WTC11 (cell line): ENCODE measurements around the gene ATG9B. TPM values are rescaled to one million over a fixed set of nuclear protein-coding genes. Genes with fewer than 3 reads are reported as not detected.

Experiments
- ATAC-seq: fragments of 200-7000 bp; cut with Tn5 transposase; 2 replicates; pipeline ENCODE4 v1.10.0; 2021; ENCODE audit warnings: mild to moderate bottlenecking, moderate library complexity
- CTCF ChIA-PET: fragments of 300-600 bp; sonication (Branson Sonifier 250); formaldehyde crosslinking; loops from one replicate; lab custom pipeline; 2021; ENCODE audit warnings: antibody characterized with exemption; lab: Charles Lee
- POLR2A ChIA-PET: fragments of 350-600 bp; sonication (Branson Sonifier 250); formaldehyde crosslinking; loops from one replicate; lab custom pipeline; 2021; ENCODE audit warnings: antibody characterized with exemption; lab: Charles Lee
- DNase-seq: peaks from one replicate; pipeline ENCODE4 v3.0.0; 2021; ENCODE audit warnings: low spot score
- H3K27ac Mint-ChIP-seq: 2 replicates; pipeline ENCODE4 v1.8.0; 2021; ENCODE audit warnings: mixed read lengths
- H3K27me3 Mint-ChIP-seq: 2 replicates; pipeline ENCODE4 v1.8.0; 2021; ENCODE audit warnings: low read depth, mild to moderate bottlenecking, moderate library complexity, mixed read lengths
- H3K36me3 Mint-ChIP-seq: 2 replicates; pipeline ENCODE4 v1.8.0; 2021; ENCODE audit warnings: mixed read lengths
- H3K4me1 Mint-ChIP-seq: 2 replicates; pipeline ENCODE4 v1.8.0; 2022; ENCODE audit warnings: mixed read lengths
- H3K4me3 Mint-ChIP-seq: 2 replicates; pipeline ENCODE4 v1.8.0; 2021; ENCODE audit warnings: mild to moderate bottlenecking, moderate library complexity, mixed read lengths
- H3K9me3 Mint-ChIP-seq: 2 replicates; pipeline ENCODE4 v1.8.0; 2021; ENCODE audit warnings: mixed read lengths
- ATF1 ChIP-seq: sonication (generic); formaldehyde crosslinking; IDR thresholded peaks from 2 replicates; pipeline ENCODE4 v1.8.1; 2023; ENCODE audit warnings: mild to moderate bottlenecking, moderate library complexity, missing genetic modification reagents
- ETV6 ChIP-seq: sonication (generic); formaldehyde crosslinking; IDR thresholded peaks from 2 replicates; pipeline ENCODE4 v1.8.1; 2022; ENCODE audit warnings: mild to moderate bottlenecking, missing genetic modification reagents
- FOXK1 ChIP-seq: sonication (generic); formaldehyde crosslinking; IDR thresholded peaks from 2 replicates; pipeline ENCODE4 v1.8.0; 2022; ENCODE audit warnings: mild to moderate bottlenecking, moderate library complexity, missing genetic modification reagents
- FOXP1 ChIP-seq: sonication (generic); formaldehyde crosslinking; IDR thresholded peaks from 2 replicates; pipeline ENCODE4 v1.8.0; 2022; ENCODE audit warnings: missing genetic modification reagents, mild to moderate bottlenecking, moderate library complexity, borderline replicate concordance
- GABPB1 ChIP-seq: sonication (generic); formaldehyde crosslinking; IDR thresholded peaks from 2 replicates; pipeline ENCODE4 v1.8.1; 2023; ENCODE audit warnings: mild to moderate bottlenecking, missing genetic modification reagents
- GTF2I ChIP-seq: fragments of 250-450 bp; sonication (Bioruptor Pico); conservative IDR thresholded peaks from 2 replicates; pipeline ENCODE4 v1.4.0; 2021; ENCODE audit warnings: mild to moderate bottlenecking
- HMGA2 ChIP-seq: fragments of 250-450 bp; sonication (Bioruptor Pico); IDR thresholded peaks from 2 replicates; pipeline ENCODE4 v1.4.0; 2021; ENCODE audit warnings: mild to moderate bottlenecking, moderate library complexity
- JAZF1 ChIP-seq: fragments of 250-450 bp; sonication (Bioruptor Pico); IDR thresholded peaks from 2 replicates; pipeline ENCODE4 v1.9.0; 2021; ENCODE audit warnings: moderate library complexity, mild to moderate bottlenecking, inconsistent platforms
- MYBL2 ChIP-seq: sonication (generic); formaldehyde crosslinking; IDR thresholded peaks from 2 replicates; pipeline ENCODE4 v1.8.1; 2023; ENCODE audit warnings: mild to moderate bottlenecking, moderate library complexity, missing genetic modification reagents
- NFYB ChIP-seq: sonication (generic); formaldehyde crosslinking; conservative IDR thresholded peaks from 2 replicates; pipeline ENCODE4 v1.8.0; 2022; ENCODE audit warnings: low read depth, missing genetic modification reagents
- SOX15 ChIP-seq: fragments of 250-450 bp; sonication (Bioruptor Pico); IDR thresholded peaks from 2 replicates; pipeline ENCODE4 v1.9.0; 2021; ENCODE audit warnings: mild to moderate bottlenecking
- SP1 ChIP-seq: sonication (generic); formaldehyde crosslinking; conservative IDR thresholded peaks from 2 replicates; pipeline ENCODE4 v1.8.1; 2022; ENCODE audit warnings: missing genetic modification reagents
- ZNF121 ChIP-seq: sonication (generic); formaldehyde crosslinking; IDR thresholded peaks from 2 replicates; pipeline ENCODE4 v1.8.0; 2023; ENCODE audit warnings: missing genetic modification reagents
- ZNF232 ChIP-seq: sonication (generic); formaldehyde crosslinking; IDR thresholded peaks from 2 replicates; pipeline ENCODE4 v1.8.0; 2022; ENCODE audit warnings: mild to moderate bottlenecking, missing genetic modification reagents
- ZNF263 ChIP-seq: sonication (generic); formaldehyde crosslinking; IDR thresholded peaks from 2 replicates; pipeline ENCODE4 v1.8.1; 2022; ENCODE audit warnings: low read depth, mild to moderate bottlenecking, moderate library complexity, missing genetic modification reagents
- total RNA-seq: library from RNA; stranded (reverse); gene quantifications from 3 replicates; pipeline ENCODE4 v1.2.3, GENCODE V29; 2021
- TF ChIP-seq, protein P1 (sequence below): sonication (generic); formaldehyde crosslinking; IDR thresholded peaks from 2 replicates; pipeline ENCODE4 v1.8.1; 2023; ENCODE audit warnings: mild to moderate bottlenecking, missing genetic modification reagents
- TF ChIP-seq, protein P2 (sequence below): sonication (generic); formaldehyde crosslinking; IDR thresholded peaks from 2 replicates; pipeline ENCODE4 v1.8.1; 2022; ENCODE audit warnings: mild to moderate bottlenecking, moderate library complexity, missing genetic modification reagents
- TF ChIP-seq, protein P3 (sequence below): sonication (generic); formaldehyde crosslinking; IDR thresholded peaks from 2 replicates; pipeline ENCODE4 v1.8.1; 2023; ENCODE audit warnings: mild to moderate bottlenecking, missing genetic modification reagents, moderate library complexity
- TF ChIP-seq, protein P4 (sequence below): sonication (generic); formaldehyde crosslinking; conservative IDR thresholded peaks from 2 replicates; pipeline ENCODE4 v1.8.1; 2022; ENCODE audit warnings: mild to moderate bottlenecking, missing genetic modification reagents
- TF ChIP-seq, protein P5 (sequence below): sonication (generic); formaldehyde crosslinking; conservative IDR thresholded peaks from 2 replicates; pipeline ENCODE4 v1.8.1; 2023; ENCODE audit warnings: mild to moderate bottlenecking, low read depth, missing genetic modification reagents, moderate library complexity

ATG9B gene
- total RNA-seq, 1 experiment from 2014 or later: 2.4 TPM

DNA sequence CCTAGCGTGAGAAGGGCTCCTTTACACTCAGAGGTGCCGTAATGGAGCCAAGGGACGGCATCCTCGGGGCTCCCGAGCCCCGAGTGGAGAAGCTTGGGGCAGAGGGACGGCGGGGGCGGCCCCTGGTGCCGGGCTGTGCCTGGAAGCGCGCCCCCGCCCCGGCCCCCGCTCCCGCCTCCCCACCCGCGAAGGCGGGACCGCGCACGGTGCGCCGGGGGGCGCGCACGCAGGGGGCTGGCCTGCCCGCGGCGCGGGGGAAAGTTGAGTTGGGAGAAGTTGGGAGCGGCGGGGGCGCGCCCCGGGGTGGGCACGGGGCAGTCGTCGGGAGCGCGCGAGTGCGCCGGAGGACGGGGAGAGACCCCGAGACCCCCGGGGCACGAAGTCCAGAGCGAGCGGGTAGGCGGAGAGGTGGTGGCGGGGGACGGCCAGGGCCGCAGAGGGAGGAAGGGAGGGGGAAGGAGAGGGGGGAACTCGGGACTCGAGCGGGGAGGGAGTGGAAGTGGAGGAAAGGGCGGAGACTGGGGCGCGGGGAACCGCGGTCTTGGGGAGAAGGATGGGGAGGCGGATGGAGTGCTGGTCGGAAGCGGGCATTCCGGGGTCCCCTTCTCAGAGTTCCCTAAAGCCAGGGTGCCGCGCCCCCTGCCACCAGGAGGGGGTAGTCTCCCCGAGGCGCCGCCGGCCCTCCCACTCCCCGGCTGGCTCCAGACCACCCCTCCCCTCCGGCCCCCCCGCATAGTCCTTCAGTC, 35.2 kb upstream of the ATG9B start, which contains the start of gene SLC4A2:
Gene SLC4A2, plus strand, starts transcription at position 223 of the 746 bp plus-strand sequence. CDS start 2,399 bp downstream, outside the sequence.
- ChIA-PET CTCF (interaction anchor here (1.0 to 3.5 kb wide), 8 partner anchors 8 to 97 kb away, joined by 3 to 12 read pairs (median 6); partner anchors contain the start of gene FASTK), POLR2A (interaction anchor here (1.1 kb wide), 1 partner anchor 21 kb away, joined by 3 read pairs; the partner anchor contains the start of gene FASTK)
- TF ChIP-seq, protein P1, sequence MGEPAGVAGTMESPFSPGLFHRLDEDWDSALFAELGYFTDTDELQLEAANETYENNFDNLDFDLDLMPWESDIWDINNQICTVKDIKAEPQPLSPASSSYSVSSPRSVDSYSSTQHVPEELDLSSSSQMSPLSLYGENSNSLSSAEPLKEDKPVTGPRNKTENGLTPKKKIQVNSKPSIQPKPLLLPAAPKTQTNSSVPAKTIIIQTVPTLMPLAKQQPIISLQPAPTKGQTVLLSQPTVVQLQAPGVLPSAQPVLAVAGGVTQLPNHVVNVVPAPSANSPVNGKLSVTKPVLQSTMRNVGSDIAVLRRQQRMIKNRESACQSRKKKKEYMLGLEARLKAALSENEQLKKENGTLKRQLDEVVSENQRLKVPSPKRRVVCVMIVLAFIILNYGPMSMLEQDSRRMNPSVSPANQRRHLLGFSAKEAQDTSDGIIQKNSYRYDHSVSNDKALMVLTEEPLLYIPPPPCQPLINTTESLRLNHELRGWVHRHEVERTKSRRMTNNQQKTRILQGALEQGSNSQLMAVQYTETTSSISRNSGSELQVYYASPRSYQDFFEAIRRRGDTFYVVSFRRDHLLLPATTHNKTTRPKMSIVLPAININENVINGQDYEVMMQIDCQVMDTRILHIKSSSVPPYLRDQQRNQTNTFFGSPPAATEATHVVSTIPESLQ (CRISPR knock-in tag): no peak
- TF ChIP-seq FOXP1: 0 out of 2 replicates have a peak, but pooled peaks have one; percentile 16

DNA sequence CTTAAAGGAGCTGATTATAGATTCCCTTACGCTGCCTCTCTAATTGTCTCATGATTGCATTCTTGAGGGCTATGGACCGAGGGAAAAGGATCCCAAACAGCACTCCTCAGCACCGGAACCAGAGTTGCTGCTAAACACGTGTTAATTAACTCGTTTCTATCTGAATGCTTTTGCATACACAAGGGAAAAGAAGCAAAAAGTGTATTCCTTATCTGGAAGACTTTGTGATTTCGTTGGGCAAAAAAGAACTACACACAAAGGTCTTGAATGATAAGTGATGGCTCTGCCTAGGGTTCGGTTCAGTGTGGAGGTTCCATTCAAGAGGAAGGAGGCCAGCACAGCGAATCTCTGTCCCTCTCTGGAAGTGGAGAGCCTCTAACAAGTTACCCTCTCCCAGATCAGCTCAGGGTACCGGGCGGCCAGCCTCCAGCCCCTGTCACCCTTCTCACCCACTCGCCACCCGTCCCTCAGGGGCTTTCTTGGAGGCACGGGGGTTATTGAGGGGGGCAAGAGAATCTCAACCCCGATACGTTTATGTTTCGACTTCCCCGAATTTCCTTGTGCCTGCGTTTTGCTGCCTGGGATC, 34.6 kb upstream of the ATG9B start:
- H3K27me3 Mint-ChIP-seq: peaks cover 7% of the 10 kb centered on the region
- DNase-seq: no peak

More for the DNA sequence above, 35.2 kb upstream of the ATG9B start, which contains the start of gene SLC4A2:
- Mint-ChIP-seq H3K27ac (peak within 1 kb of the TSS; percentile 93), H3K4me3 (peak within 1 kb of the TSS; percentile 98), H3K27me3 (peaks cover 7% of the 10 kb centered on the region), H3K4me1 (peaks cover 43% of the 10 kb centered on the region), H3K9me3 (no peaks in the 10 kb centered on the region), H3K36me3 (no peaks in the 10 kb centered on the region; the same call in 1 of the 2 replicates)
- ATAC-seq (no peak), DNase-seq (peak; percentile 76)

DNA sequence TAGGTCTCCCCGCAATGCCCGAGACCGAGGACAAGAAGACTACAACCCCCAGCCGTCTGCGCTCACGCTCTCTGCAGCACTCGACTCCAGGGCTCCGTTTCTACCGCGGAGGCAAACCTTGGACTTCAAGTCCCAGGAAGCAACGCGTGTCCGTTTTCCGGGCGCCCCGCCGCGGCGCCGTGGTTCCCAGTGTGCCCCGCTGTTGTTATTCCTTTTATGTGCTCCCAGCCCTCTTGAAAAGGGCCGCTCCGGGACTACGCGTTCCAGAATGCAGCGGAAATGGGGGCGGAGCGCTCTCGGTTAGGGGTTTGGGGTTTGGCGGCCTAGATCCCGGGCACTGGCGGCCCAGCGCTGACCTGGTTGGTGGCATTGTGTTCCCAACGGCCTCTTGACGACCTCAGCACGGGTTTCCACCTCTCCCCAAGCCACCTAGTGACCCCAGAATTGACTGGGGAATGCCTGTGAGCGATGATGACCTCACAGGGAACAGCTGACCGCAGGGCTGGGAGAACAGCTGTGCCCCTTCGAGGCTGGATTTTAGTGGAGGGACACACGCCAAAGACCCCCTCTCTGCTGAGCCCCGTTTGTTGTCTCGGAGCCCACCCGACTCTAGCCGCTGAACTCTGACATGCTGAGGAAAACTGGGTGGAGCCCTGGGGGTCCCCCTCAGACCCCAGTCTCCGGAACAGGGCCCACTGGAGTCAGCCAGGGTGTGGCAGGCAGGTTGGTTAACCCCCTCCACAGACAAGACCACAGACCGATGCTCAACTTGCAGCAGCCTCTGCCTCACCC, 33.9 kb upstream of the ATG9B start:
- peak overlapping the region; percentile 98 for H3K4me3 Mint-ChIP-seq
- H3K27ac Mint-ChIP-seq: peak overlapping the region; percentile 93
- ChIA-PET CTCF (interaction anchor here (0.6 to 3.5 kb wide), 13 partner anchors 10 to 96 kb away, joined by 3 to 22 read pairs (median 6); partner anchors contain the start of gene ABCB8), POLR2A (interaction anchor here (1.1 kb wide), 1 partner anchor 22 kb away, joined by 3 read pairs; the partner anchor contains the start of gene FASTK)
- peaks cover 38% of the 10 kb centered on the region for H3K4me1 Mint-ChIP-seq
- H3K9me3 Mint-ChIP-seq: no peaks in the 10 kb centered on the region
- H3K27me3 Mint-ChIP-seq: peaks cover 7% of the 10 kb centered on the region
- DNase-seq: peak; percentile 98
- peak; percentile 79 for ATAC-seq
- H3K36me3 Mint-ChIP-seq: no peaks in the 10 kb centered on the region; the same call in 1 of the 2 replicates
- TF ChIP-seq GABPB1 (CRISPR knock-in tag) (peak; percentile 72), FOXK1 (CRISPR knock-in tag) (peak; percentile 92), GTF2I (CRISPR knock-in tag) (no peak), ZNF263 (CRISPR knock-in tag) (no peak), ETV6 (CRISPR knock-in tag) (peak; percentile 70; the same call in 1 of the 2 replicates), MYBL2 (CRISPR knock-in tag) (no peak), SP1 (CRISPR knock-in tag) (peak; percentile 93), JAZF1 (no peak)
- TF ChIP-seq, protein P2, sequence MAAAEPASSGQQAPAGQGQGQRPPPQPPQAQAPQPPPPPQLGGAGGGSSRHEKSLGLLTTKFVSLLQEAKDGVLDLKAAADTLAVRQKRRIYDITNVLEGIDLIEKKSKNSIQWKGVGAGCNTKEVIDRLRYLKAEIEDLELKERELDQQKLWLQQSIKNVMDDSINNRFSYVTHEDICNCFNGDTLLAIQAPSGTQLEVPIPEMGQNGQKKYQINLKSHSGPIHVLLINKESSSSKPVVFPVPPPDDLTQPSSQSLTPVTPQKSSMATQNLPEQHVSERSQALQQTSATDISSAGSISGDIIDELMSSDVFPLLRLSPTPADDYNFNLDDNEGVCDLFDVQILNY (CRISPR knock-in tag): peak; percentile 50; the same call in 1 of the 2 replicates
- TF ChIP-seq, protein P3, sequence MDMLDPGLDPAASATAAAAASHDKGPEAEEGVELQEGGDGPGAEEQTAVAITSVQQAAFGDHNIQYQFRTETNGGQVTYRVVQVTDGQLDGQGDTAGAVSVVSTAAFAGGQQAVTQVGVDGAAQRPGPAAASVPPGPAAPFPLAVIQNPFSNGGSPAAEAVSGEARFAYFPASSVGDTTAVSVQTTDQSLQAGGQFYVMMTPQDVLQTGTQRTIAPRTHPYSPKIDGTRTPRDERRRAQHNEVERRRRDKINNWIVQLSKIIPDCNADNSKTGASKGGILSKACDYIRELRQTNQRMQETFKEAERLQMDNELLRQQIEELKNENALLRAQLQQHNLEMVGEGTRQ (CRISPR knock-in tag): no peak; the same call in 1 of the 2 replicates

More for the DNA sequence above, 34.6 kb upstream of the ATG9B start:
- H3K4me1 Mint-ChIP-seq: peaks cover 43% of the 10 kb centered on the region
- no peak for ATAC-seq
- TF ChIP-seq ATF1 (CRISPR knock-in tag): no peak
- no peak for TF ChIP-seq SOX15 (CRISPR knock-in tag)
- TF ChIP-seq, protein P4, sequence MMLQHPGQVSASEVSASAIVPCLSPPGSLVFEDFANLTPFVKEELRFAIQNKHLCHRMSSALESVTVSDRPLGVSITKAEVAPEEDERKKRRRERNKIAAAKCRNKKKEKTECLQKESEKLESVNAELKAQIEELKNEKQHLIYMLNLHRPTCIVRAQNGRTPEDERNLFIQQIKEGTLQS (CRISPR knock-in tag): no peak
- TF ChIP-seq ZNF121 (CRISPR knock-in tag): no peak
- no peak for TF ChIP-seq ETV6 (CRISPR knock-in tag)
- no peak for TF ChIP-seq MYBL2 (CRISPR knock-in tag)
- no peak for TF ChIP-seq NFYB (CRISPR knock-in tag)
- TF ChIP-seq, protein P2 (CRISPR knock-in tag): no peak
- no peak for TF ChIP-seq ZNF232 (CRISPR knock-in tag)
- TF ChIP-seq ZNF263 (CRISPR knock-in tag): no peak
- TF ChIP-seq, protein P5, sequence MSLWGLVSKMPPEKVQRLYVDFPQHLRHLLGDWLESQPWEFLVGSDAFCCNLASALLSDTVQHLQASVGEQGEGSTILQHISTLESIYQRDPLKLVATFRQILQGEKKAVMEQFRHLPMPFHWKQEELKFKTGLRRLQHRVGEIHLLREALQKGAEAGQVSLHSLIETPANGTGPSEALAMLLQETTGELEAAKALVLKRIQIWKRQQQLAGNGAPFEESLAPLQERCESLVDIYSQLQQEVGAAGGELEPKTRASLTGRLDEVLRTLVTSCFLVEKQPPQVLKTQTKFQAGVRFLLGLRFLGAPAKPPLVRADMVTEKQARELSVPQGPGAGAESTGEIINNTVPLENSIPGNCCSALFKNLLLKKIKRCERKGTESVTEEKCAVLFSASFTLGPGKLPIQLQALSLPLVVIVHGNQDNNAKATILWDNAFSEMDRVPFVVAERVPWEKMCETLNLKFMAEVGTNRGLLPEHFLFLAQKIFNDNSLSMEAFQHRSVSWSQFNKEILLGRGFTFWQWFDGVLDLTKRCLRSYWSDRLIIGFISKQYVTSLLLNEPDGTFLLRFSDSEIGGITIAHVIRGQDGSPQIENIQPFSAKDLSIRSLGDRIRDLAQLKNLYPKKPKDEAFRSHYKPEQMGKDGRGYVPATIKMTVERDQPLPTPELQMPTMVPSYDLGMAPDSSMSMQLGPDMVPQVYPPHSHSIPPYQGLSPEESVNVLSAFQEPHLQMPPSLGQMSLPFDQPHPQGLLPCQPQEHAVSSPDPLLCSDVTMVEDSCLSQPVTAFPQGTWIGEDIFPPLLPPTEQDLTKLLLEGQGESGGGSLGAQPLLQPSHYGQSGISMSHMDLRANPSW: no peak
- no peak for TF ChIP-seq HMGA2 (CRISPR knock-in tag)
- POLR2A ChIA-PET: interaction anchor here (1.1 kb wide), 1 partner anchor 22 kb away, joined by 3 read pairs; the partner anchor contains the start of gene FASTK
- H3K9me3 Mint-ChIP-seq: no peaks in the 10 kb centered on the region
- H3K36me3 Mint-ChIP-seq: no peaks in the 10 kb centered on the region; the same call in 1 of the 2 replicates
- CTCF ChIA-PET: interaction anchor here (0.6 to 3.5 kb wide), 6 partner anchors 9 to 96 kb away, joined by 3 to 12 read pairs (median 6); no protein-coding TSS in a partner anchor
- H3K27ac Mint-ChIP-seq: peak overlapping the region; percentile 93
- peak overlapping the region; percentile 98 for H3K4me3 Mint-ChIP-seq
